ENCODE measurements around the gene NR2F1-AS1.
A peak's percentile ranks its signal among the peaks of the same experiment; 100 is the strongest.

NR2F1-AS1 gene

GRCh38 chr5:93584596-93585040 is 3.6 kb upstream of the NR2F1-AS1 start:
- Histone ChIP-seq H3K23ac (ENCODE audit: low read length) (no peak overlapping the region), H3K18ac (ENCODE audit: low read length) (no peak overlapping the region), H3K4me3 (ENCODE audit: low read depth, low read length) (peak overlapping the region; percentile 64), H3K9ac (ENCODE audit: low read length) (no peak overlapping the region), H2BK120ac (ENCODE audit: insufficient read depth, low read length, poor library complexity) (no peak overlapping the region), H3K4ac (ENCODE audit: low read depth, low read length) (no peak overlapping the region), H4K91ac (ENCODE audit: low read depth, low read length) (no peak overlapping the region), H4K12ac (ENCODE audit: low read depth, low read length) (no peak overlapping the region), H3K27me3 (ENCODE audit: insufficient read depth, low read length) (peaks cover 71% of the 10 kb centered on the region), H3K79me2 (ENCODE audit: control insufficient read depth, insufficient read depth, low read length, poor library complexity) (no peaks in the 10 kb centered on the region), H3K36me3 (ENCODE audit: control insufficient read depth in 1 of 2, insufficient read depth in 2 of 2, low read length in 2 of 2) (no peaks in the 10 kb centered on the region), H3K9me3 (ENCODE audit: insufficient read depth, low read depth, low read length) (peaks cover 6% of the 10 kb centered on the region), H3K79me1 (ENCODE audit: low read length) (no peaks in the 10 kb centered on the region), H3K4me1 (ENCODE audit: control insufficient read depth in 1 of 2, insufficient read depth in 2 of 2, low read length in 2 of 2) (peaks cover 11 to 20% of the 10 kb centered on the region in 2 experiments), H2BK12ac (ENCODE audit: low read length) (no peak overlapping the region), H2BK5ac (ENCODE audit: low read depth, low read length, poor library complexity) (no peak overlapping the region), H4K8ac (ENCODE audit: low read depth, low read length) (no peak overlapping the region), H3K4me2 (ENCODE audit: low read length) (peak overlapping the region; percentile 97), H3K27ac (ENCODE audit: low read depth, low read length) (no peak overlapping the region), H2AK5ac (ENCODE audit: low read length) (no peak overlapping the region), H2AFZ (ENCODE audit: insufficient read depth, low read length, poor library complexity) (no peak overlapping the region), H3K14ac (ENCODE audit: low read length) (no peak overlapping the region)
- WGBS (ENCODE audit: extremely low coverage, insufficient coverage, insufficient read length), result no CpG with 5 or more reads among the region's 48 CpGs
- DNase-seq, result no peak

GRCh38 chr5:93583768-93584595 is 3.0 kb upstream of the NR2F1-AS1 start:
- Histone ChIP-seq H2BK12ac (ENCODE audit: low read length) (no peak overlapping the region), H3K18ac (ENCODE audit: low read length) (no peak overlapping the region), H3K4me3 (ENCODE audit: low read depth, low read length) (peak overlapping the region; percentile 64), H2BK5ac (ENCODE audit: low read depth, low read length, poor library complexity) (no peak overlapping the region), H3K4ac (ENCODE audit: low read depth, low read length) (no peak overlapping the region), H3K36me3 (ENCODE audit: control insufficient read depth in 1 of 2, insufficient read depth in 2 of 2, low read length in 2 of 2) (no peaks in the 10 kb centered on the region), H2AFZ (ENCODE audit: insufficient read depth, low read length, poor library complexity) (no peak overlapping the region), H2BK120ac (ENCODE audit: insufficient read depth, low read length, poor library complexity) (no peak overlapping the region), H2AK5ac (ENCODE audit: low read length) (no peak overlapping the region), H3K79me2 (ENCODE audit: control insufficient read depth, insufficient read depth, low read length, poor library complexity) (no peaks in the 10 kb centered on the region), H3K79me1 (ENCODE audit: low read length) (no peaks in the 10 kb centered on the region), H4K12ac (ENCODE audit: low read depth, low read length) (no peak overlapping the region), H4K91ac (ENCODE audit: low read depth, low read length) (no peak overlapping the region), H3K14ac (ENCODE audit: low read length) (no peak overlapping the region), H3K23ac (ENCODE audit: low read length) (no peak overlapping the region), H3K4me1 (ENCODE audit: control insufficient read depth in 1 of 2, insufficient read depth in 2 of 2, low read length in 2 of 2) (peaks cover 12 to 20% of the 10 kb centered on the region in 2 experiments), H3K4me2 (ENCODE audit: low read length) (peak overlapping the region; percentile 97), H3K9ac (ENCODE audit: low read length) (no peak overlapping the region), H3K9me3 (ENCODE audit: insufficient read depth, low read depth, low read length) (peaks cover 6% of the 10 kb centered on the region), H3K27ac (ENCODE audit: low read depth, low read length) (no peak overlapping the region), H4K8ac (ENCODE audit: low read depth, low read length) (no peak overlapping the region), H3K27me3 (ENCODE audit: insufficient read depth, low read length) (peaks cover 74% of the 10 kb centered on the region)
- DNase-seq, result peak; percentile 40 to 57
- WGBS (ENCODE audit: extremely low coverage, insufficient coverage, insufficient read length), result no CpG with 5 or more reads among the region's 110 CpGs

- no peaks in the 10 kb centered on the region for H3K36me3 ChIP-seq (ENCODE audit: control insufficient read depth in 1 of 2, insufficient read depth in 2 of 2, low read length in 2 of 2)
- H2AFZ ChIP-seq (ENCODE audit: insufficient read depth, low read length, poor library complexity), result no peak overlapping the region
- no peaks in the 10 kb centered on the region for H3K79me1 ChIP-seq (ENCODE audit: low read length)
- no peak overlapping the region for H3K9ac ChIP-seq (ENCODE audit: low read length)
- H2BK5ac ChIP-seq (ENCODE audit: low read depth, low read length, poor library complexity), result no peak overlapping the region
- H3K14ac ChIP-seq (ENCODE audit: low read length), result no peak overlapping the region
- H2BK120ac ChIP-seq (ENCODE audit: insufficient read depth, low read length, poor library complexity), result no peak overlapping the region
- H4K12ac ChIP-seq (ENCODE audit: low read depth, low read length), result no peak overlapping the region
- no peak overlapping the region for H2AK5ac ChIP-seq (ENCODE audit: low read length)
- H3K4me1 ChIP-seq (ENCODE audit: control insufficient read depth in 1 of 2, insufficient read depth in 2 of 2, low read length in 2 of 2), result peaks cover 12 to 17% of the 10 kb centered on the region in 2 experiments
- WGBS (ENCODE audit: extremely low coverage, insufficient coverage, insufficient read length), result no CpG with 5 or more reads among the region's 4 CpGs
- H3K4ac ChIP-seq (ENCODE audit: low read depth, low read length), result no peak overlapping the region
- H3K79me2 ChIP-seq (ENCODE audit: control insufficient read depth, insufficient read depth, low read length, poor library complexity), result no peaks in the 10 kb centered on the region
- H3K23ac ChIP-seq (ENCODE audit: low read length), result no peak overlapping the region
- H3K27me3 ChIP-seq (ENCODE audit: insufficient read depth, low read length), result peaks cover 74% of the 10 kb centered on the region
- no peak overlapping the region for H3K27ac ChIP-seq (ENCODE audit: low read depth, low read length)
- no peak overlapping the region for H3K4me2 ChIP-seq (ENCODE audit: low read length)
- H4K8ac ChIP-seq (ENCODE audit: low read depth, low read length), result no peak overlapping the region
- no peak for DNase-seq
- no peak overlapping the region for H2BK12ac ChIP-seq (ENCODE audit: low read length)
- H4K91ac ChIP-seq (ENCODE audit: low read depth, low read length), result no peak overlapping the region
- no peak overlapping the region for H3K18ac ChIP-seq (ENCODE audit: low read length)
- peaks cover 8% of the 10 kb centered on the region for H3K9me3 ChIP-seq (ENCODE audit: insufficient read depth, low read depth, low read length)
- no peak overlapping the region for H3K4me3 ChIP-seq (ENCODE audit: low read depth, low read length)
Measured at GRCh38 chr5:93583439-93583767, 2.4 kb upstream of the NR2F1-AS1 start.

GRCh38 chr5:93582677-93583438 is 1.8 kb upstream of the NR2F1-AS1 start, which contains the start of gene NR2F1:
NR2F1 (plus strand) TSS chr5:93583222; CDS start chr5:93585024, 1,802 bp downstream.
- Histone ChIP-seq H3K36me3 (ENCODE audit: control insufficient read depth in 1 of 2, insufficient read depth in 2 of 2, low read length in 2 of 2) (no peaks in the 10 kb centered on the region), H2BK120ac (ENCODE audit: insufficient read depth, low read length, poor library complexity) (no peak within 1 kb of the TSS), H2AFZ (ENCODE audit: insufficient read depth, low read length, poor library complexity) (no peak within 1 kb of the TSS), H3K9ac (ENCODE audit: low read length) (no peak within 1 kb of the TSS), H3K23ac (ENCODE audit: low read length) (no peak within 1 kb of the TSS), H3K9me3 (ENCODE audit: insufficient read depth, low read depth, low read length) (peaks cover 4% of the 10 kb centered on the region), H4K12ac (ENCODE audit: low read depth, low read length) (no peak within 1 kb of the TSS), H2AK5ac (ENCODE audit: low read length) (no peak within 1 kb of the TSS), H3K4me2 (ENCODE audit: low read length) (peak within 1 kb of the TSS; percentile 97), H3K4ac (ENCODE audit: low read depth, low read length) (no peak within 1 kb of the TSS), H4K91ac (ENCODE audit: low read depth, low read length) (no peak within 1 kb of the TSS), H3K79me2 (ENCODE audit: control insufficient read depth, insufficient read depth, low read length, poor library complexity) (no peaks in the 10 kb centered on the region), H3K79me1 (ENCODE audit: low read length) (no peaks in the 10 kb centered on the region), H3K18ac (ENCODE audit: low read length) (no peak within 1 kb of the TSS), H3K4me1 (ENCODE audit: control insufficient read depth in 1 of 2, insufficient read depth in 2 of 2, low read length in 2 of 2) (peaks cover 12 to 16% of the 10 kb centered on the region in 2 experiments), H3K14ac (ENCODE audit: low read length) (no peak within 1 kb of the TSS), H2BK12ac (ENCODE audit: low read length) (no peak within 1 kb of the TSS), H3K27ac (ENCODE audit: low read depth, low read length) (no peak within 1 kb of the TSS), H4K8ac (ENCODE audit: low read depth, low read length) (no peak within 1 kb of the TSS), H2BK5ac (ENCODE audit: low read depth, low read length, poor library complexity) (no peak within 1 kb of the TSS), H3K4me3 (ENCODE audit: low read depth, low read length) (peak within 1 kb of the TSS; percentile 54), H3K27me3 (ENCODE audit: insufficient read depth, low read length) (peaks cover 74% of the 10 kb centered on the region)
- WGBS (ENCODE audit: extremely low coverage, insufficient coverage, insufficient read length), result no CpG with 5 or more reads among the region's 21 CpGs
- DNase-seq, result peak in 1 of 2 donors; percentile 42
